Lower leg skin (tissue), 4 donors: Measurements from ENCODE around the gene SUN1. TPM values are rescaled to one million over a fixed set of nuclear protein-coding genes. Genes with fewer than 3 reads are reported as not detected.

Experiments
- DNase-seq, 2 donors: peaks; one replicate each; pipeline ENCODE4 v3.0.0-alpha.2; 2019; ENCODE audit warnings: low spot score in 2 of 2
- H3K4me3 ChIP-seq: fragments of 200-600 bp; sonication (generic); 2 replicates; pipeline ENCODE4 v1.5.1; 2017; ENCODE audit warnings: mild to moderate bottlenecking, low read depth; ENCODE audit not compliant: poor library complexity, severe bottlenecking
- CTCF ChIP-seq, 3 donors: fragments of 450-650 bp; IDR thresholded peaks; one replicate each; pipeline ENCODE4 v1.5.1; 2016; ENCODE audit warnings: antibody characterized with exemption in 3 of 3, mild to moderate bottlenecking in 3 of 3, moderate library complexity in 2 of 3
- POLR2A ChIP-seq, 2 donors: fragments of 450-650 bp; IDR thresholded peaks; one replicate each; pipeline ENCODE4 v1.6.1; 2016 to 2017; ENCODE audit warnings: antibody characterized with exemption in 2 of 2, mild to moderate bottlenecking in 1 of 2, moderate library complexity in 1 of 2
- WGBS, 2 donors: methylation state at CpG; one replicate each; pipeline ENCODE4 v1.1.5; 2018; 5-methylcytosine and 5-hydroxymethylcytosine counted together
- intact Hi-C: fragments of 100-400 bp; cut with DNase I; formaldehyde crosslinking; loops from one replicate; pipeline ENCODE4 v1.15.0; 2023; ENCODE audit warnings: low total_unique reads
- total RNA-seq, 4 donors: library from RNA; depleted of rRNA; stranded (reverse); fragments of >200 nt; gene quantifications; one replicate each; pipeline ENCODE4 v1.1.0, GENCODE V29; 2016

The SUN1 gene
- total RNA-seq, 4 donors from 2014 or later: 265 to 429 (median 271) TPM

DNA sequence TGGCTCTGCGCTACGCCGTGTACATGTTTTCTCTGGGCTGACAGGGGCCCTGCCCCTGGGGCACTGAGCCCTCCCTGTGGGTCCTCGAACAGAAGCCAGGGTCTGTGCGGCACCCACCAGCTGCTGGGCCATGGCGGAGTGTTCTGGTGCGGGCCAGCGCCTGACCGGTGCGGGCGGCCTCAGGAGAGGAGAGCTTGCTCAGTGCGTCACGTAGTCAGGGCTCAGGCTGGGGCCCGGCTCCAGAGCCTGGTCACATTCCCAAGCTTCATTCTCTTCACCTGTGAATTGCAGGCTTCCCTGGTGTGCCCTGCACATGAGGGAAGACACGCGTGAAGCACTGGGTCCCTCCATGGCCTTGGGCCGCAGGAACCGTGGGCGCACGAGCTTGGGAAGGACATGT, 59.5 kb downstream of the SUN1 start:
- TF ChIP-seq POLR2A (IDR thresholded peaks at IDR 0.05) (no peak), CTCF (IDR thresholded peaks at IDR 0.05) (no peak)
- no peak for DNase-seq
- H3K4me3 ChIP-seq: no peak overlapping the region
- intact Hi-C loops: no loop called here
- WGBS, 2 donors: 92 to 96% methylated on average over 18 to 20 of the region's 20 CpGs

- TF ChIP-seq CTCF (IDR thresholded peaks at IDR 0.05) (no peak), POLR2A (IDR thresholded peaks at IDR 0.05) (no peak)
- 90 to 92% methylated on average over 48 of the region's 48 CpGs for WGBS, 2 donors
- intact Hi-C loops: no loop called here
- DNase-seq: no peak
- no peak overlapping the region for H3K4me3 ChIP-seq
Observed at GRCh38 chr7:892648-893593, 60.6 kb downstream of the SUN1 start.

DNA sequence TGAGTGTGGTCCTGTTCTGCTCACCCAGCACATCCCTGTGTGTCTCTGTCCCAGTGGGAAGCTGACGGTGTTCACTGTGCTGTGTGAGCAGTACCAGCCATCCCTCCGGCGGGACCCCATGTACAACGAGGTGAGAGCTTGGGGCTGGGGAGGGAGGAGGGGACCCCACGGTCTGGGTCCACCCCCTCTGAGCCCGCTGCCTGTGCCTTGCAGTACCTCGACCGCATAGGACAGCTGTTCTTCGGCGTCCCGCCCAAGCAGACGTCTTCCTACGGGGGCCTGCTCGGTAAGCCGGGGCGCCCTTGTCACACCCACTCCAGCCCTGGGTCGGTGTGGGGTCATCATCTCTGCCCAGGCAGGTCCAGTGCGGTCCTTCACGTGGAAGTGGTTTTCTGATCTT, 61.4 kb downstream of the SUN1 start:
- TF ChIP-seq CTCF (IDR thresholded peaks at IDR 0.05) (no peak), POLR2A (IDR thresholded peaks at IDR 0.05) (no peak)
- WGBS, 2 donors: 87 to 90% methylated on average over 19 of the region's 19 CpGs
- DNase-seq: no peak
- H3K4me3 ChIP-seq: no peak overlapping the region
- intact Hi-C loops: no loop called here

DNA sequence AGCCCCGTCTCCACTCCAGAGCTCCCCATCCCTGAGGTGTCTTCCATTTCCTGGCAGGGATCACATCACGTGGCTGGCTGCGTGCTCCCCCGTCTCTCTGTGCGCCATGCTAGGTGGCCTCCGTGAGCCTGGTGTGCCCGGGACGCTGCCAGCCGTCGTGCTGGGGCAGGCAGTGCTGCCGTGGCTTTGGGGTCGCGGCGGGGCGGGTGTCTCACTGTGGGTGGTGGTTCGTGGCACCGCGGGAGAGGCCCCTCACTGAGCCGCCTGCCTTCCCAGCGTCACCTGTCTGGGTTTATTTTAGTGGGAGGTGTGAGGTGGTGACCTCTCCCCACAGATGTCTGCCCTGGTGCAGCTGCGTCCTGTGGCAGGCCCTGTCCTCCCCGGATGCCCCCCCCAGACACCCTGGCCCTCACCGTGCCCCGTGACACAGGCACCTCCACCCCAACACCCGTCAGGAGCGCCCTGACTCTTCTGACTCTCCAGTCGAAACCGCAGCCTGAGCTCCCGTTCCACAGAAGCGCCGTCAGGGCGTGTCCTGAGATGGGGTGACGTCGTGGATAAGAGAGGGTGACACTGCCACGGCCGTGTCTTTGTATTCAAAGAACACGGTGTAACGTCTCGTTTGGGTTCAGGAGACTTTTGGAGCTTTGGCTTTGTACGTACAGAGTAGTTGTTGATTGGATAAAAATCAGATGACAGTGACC, 62.0 kb downstream of the SUN1 start:
- TF ChIP-seq POLR2A (IDR thresholded peaks at IDR 0.05) (no peak), CTCF (IDR thresholded peaks at IDR 0.05) (no peak)
- no peak overlapping the region for H3K4me3 ChIP-seq
- DNase-seq: no peak
- intact Hi-C loops: no loop called here
- 90 to 92% methylated on average over 35 to 40 of the region's 40 CpGs for WGBS, 2 donors

GRCh38 chr7:894927-895450, 62.7 kb downstream of the SUN1 start:
- intact Hi-C loops: no loop called here
- H3K4me3 ChIP-seq: no peak overlapping the region
- TF ChIP-seq POLR2A (IDR thresholded peaks at IDR 0.05): no peak
- TF ChIP-seq CTCF (IDR thresholded peaks at IDR 0.05): no peak
- no peak for DNase-seq
- 86 to 91% methylated on average over 21 of the region's 21 CpGs for WGBS, 2 donors
